Coronary artery (tissue), 2 donors: ENCODE results near the gene SYT2.

ENCODE experiments used
- DNase-seq: peaks from one replicate; pipeline ENCODE4 v3.0.0-alpha.2; 2017; ENCODE audit warnings: low spot score
- H3K27ac ChIP-seq, 2 donors: fragments of 200-600 bp; sonication (generic); one replicate each; pipeline ENCODE4 v1.5.1; 2016 to 2019
- H3K4me3 ChIP-seq: fragments of 200-600 bp; sonication (generic); 2 replicates; pipeline ENCODE4 v1.5.1; 2016; ENCODE audit warnings: mild to moderate bottlenecking, moderate library complexity
- TF ChIP-seq, protein P1 (sequence below): fragments of 200-600 bp; sonication (generic); IDR thresholded peaks from one replicate; pipeline ENCODE4 v1.5.1; 2019; ENCODE audit warnings: antibody characterized with exemption

Gene SYT2

GRCh38 chr1:202603435-202603834 is 106.8 kb downstream of the SYT2 start:
- Histone ChIP-seq H3K4me3 (no peak overlapping the region), H3K27ac (no peak overlapping the region)
- TF ChIP-seq, protein P1, sequence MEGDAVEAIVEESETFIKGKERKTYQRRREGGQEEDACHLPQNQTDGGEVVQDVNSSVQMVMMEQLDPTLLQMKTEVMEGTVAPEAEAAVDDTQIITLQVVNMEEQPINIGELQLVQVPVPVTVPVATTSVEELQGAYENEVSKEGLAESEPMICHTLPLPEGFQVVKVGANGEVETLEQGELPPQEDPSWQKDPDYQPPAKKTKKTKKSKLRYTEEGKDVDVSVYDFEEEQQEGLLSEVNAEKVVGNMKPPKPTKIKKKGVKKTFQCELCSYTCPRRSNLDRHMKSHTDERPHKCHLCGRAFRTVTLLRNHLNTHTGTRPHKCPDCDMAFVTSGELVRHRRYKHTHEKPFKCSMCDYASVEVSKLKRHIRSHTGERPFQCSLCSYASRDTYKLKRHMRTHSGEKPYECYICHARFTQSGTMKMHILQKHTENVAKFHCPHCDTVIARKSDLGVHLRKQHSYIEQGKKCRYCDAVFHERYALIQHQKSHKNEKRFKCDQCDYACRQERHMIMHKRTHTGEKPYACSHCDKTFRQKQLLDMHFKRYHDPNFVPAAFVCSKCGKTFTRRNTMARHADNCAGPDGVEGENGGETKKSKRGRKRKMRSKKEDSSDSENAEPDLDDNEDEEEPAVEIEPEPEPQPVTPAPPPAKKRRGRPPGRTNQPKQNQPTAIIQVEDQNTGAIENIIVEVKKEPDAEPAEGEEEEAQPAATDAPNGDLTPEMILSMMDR, result no peak
- no peak for DNase-seq

GRCh38 chr1:202600432-202601041 is 109.7 kb downstream of the SYT2 start:
- TF ChIP-seq, protein P1, result no peak
- H3K27ac ChIP-seq, result peak overlapping the region in 1 of 2 donors; percentile 54
- no peak for DNase-seq
- H3K4me3 ChIP-seq, result no peak overlapping the region

GRCh38 chr1:202599669-202600431 is 110.4 kb downstream of the SYT2 start:
- Histone ChIP-seq H3K4me3 (no peak overlapping the region), H3K27ac (peak overlapping the region; percentile 5 to 54)
- DNase-seq, result no peak
- TF ChIP-seq, protein P1, result peak; percentile 57

DNA sequence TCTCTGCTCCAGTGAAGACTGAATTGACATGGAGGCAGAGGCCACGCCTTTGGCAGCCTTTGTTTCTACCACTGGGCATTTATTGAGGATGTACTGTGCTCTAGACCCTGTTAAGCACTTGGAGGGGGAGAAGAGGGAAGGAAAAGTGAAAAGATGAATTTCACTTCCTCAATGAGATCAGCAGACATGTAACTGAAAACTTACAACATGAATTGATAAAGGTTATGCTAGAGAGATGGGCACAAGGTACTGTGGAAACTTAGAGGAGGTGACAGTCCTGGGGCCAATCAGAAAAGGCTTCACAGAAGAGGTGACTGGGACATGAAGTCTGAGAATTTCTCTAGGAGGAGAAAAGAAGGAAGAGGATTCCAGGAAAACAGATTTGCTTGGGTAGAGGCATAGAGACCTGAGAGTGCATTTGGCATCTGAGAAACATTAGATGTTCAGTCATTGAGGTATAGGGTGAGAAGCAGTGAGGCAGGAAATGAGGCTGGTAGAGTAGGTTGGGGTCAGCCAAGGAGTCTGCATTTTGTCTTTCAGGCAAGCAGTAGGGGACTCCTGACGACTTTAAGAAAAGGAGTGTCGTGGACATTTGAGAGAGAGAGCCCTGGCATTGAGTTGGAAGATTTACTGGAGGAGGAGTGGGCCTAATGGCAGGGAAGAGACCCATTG is 113.0 kb downstream of the SYT2 start:
- TF ChIP-seq, protein P1, result no peak
- no peak overlapping the region for H3K27ac ChIP-seq
- H3K4me3 ChIP-seq, result no peak overlapping the region
- no peak for DNase-seq

DNA sequence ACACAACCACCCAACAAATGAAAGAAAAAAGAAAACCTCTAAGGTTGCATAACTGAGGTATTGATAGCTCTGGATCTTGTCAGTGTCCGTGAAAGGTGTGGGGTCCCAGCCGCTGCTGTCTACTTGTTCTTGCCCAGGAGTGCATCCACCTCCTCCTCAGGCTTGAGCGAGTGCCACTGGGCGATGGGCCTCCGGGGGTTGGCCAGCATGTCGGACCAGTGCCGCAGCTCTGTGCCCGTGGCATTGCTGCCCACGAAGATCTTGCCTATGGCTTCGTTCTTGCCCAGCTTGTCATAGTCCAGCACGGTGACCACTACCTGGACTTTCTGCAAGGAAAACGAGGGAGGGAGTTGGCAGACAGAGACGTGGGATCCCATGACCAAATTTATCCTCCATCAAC is 113.6 kb downstream of the SYT2 start:
- H3K4me3 ChIP-seq, result no peak overlapping the region
- no peak overlapping the region for H3K27ac ChIP-seq
- no peak for DNase-seq
- TF ChIP-seq, protein P1, result no peak

- H3K27ac ChIP-seq, result peak overlapping the region; percentile 62 to 66
- TF ChIP-seq, protein P1, result no peak
- no peak for DNase-seq
Observed at GRCh38 chr1:202593845-202594244, 116.4 kb downstream of the SYT2 start.

More at GRCh38 chr1:202593845-202594244, 116.4 kb downstream of the SYT2 start:
- H3K4me3 ChIP-seq, result no peak overlapping the region
